UCSD-AML1 (cell line): Measurements from ENCODE around the gene ERCC8.
A peak's percentile ranks its signal among the peaks of the same experiment; 100 is the strongest.
"Not testable (repeated sequence)": the region's sequence is repeated elsewhere in the genome, so short reads cannot be mapped to it uniquely, and the experiment has no call there.

Source experiments
- DNase-seq: peaks from one replicate; lab custom pipeline; 2025; ENCODE audit not compliant: unreplicated experiment; lab: John Stamatoyannopoulos, UW

ERCC8 gene

GRCh38 chr5:60918466-60918865, 26.4 kb downstream of the ERCC8 start:
- no peak for DNase-seq

- no peak for DNase-seq
Observed at GRCh38 chr5:60916646-60917045, 28.2 kb downstream of the ERCC8 start.

- no peak for DNase-seq
Observed at GRCh38 chr5:60903356-60903755, 41.5 kb downstream of the ERCC8 start.

DNA sequence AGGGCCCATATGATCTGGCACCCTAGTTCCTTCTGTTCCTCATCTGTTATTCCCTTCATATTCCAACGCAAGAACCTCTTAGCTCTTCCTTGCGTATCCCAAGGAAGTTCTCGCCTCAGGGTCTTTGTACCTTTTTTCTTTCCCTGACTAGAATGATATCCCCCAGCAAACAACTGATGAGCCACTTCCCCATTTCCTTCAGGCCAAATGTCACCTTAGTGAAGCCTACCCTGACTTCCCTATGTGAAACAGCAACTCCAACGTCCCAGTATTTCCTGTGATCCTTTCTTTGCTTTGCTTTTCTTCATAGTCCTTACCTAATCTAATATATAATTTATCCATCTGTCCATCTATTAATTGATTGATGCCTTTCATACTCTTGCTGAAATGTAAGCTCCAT, 47.9 kb downstream of the ERCC8 start:
- no peak for DNase-seq

DNA sequence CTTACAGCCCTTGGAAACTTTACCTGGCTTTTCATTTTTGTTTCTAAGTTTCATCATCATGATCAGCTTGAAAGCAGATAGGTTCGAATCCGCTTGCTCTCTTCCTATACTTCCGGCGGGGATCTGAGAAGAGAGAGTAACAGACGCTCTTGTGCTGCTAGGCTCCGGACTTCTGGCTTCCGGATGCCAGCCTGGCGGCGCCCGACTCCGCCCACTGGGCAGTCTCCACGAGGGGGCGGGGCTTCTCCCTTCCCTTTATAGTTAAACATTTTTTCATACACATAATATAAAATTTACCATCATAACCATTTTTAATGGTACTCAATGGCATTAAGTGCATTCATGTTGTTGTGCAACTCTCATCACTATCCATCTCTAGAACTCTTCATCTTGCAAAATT, 51.3 kb downstream of the ERCC8 start:
- DNase-seq: no peak

DNA sequence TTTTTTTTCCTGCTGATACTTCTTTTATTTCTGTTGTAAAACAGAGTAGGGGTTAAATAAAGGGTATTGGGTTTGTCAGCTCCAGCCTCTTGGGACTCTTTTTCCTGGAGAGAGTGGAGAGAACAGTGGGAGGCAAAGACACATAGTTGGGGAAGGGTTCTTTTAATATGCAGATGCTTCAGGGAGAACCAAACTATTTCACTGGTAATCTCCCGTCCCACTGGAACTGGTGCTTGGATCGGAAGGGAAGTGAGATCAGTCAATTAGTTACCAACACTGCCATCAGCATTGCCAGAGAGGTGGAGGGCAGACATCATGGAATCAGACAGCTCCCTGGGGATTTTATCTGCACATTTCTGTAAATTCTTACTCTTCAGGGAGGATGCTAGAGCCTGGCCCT, 53.2 kb downstream of the ERCC8 start:
- DNase-seq: no peak

DNA sequence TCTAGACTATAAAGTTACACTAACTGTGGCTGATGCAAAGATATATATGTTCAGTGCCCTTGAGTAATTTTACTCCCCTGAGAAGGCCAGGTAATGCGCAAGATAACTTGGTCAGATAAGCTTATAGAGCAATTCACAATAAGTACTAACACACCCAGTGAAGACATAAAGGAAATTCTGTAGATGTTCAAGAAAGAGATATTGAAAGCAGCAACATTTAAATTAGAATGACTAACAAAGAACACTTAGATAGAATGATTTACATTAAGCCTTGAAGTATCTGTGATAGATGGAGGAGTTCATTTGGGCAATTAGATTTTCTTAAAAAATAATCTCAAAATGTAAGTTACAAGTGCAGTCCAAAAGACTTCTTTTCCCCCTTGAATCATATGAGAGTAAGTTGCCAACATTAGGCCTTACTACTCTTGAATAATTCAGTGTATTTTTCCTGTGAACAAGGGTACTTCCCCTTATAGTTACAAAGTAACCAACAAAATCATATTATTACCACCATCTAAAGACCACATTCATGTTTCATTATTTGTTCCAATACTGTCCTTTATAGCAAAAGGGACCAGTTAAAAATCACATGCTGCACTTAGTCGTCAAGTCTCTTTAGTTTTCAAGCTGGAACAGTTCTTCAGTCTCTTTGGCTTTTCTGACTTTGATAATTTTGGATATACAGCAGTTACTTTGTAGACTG, 56.4 kb downstream of the ERCC8 start:
- no peak for DNase-seq

DNA sequence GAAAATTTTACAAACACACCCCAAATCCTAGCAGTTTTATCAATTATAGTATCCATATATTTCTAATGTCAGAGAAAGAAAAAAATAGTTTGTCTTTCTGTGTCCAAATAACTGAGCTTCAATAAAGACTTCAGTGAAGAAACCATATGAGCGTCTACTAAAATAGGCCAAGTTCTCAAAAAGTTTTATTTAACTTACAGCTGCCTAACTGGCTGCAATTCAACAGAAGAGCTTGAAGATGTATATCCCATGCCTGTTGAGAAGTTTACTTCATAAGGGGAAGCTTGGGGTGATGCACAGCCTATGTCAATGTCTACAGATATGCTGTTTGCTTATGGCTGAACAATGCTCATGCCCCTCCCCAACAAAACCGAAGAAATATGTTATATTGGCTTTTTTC, 57.1 kb downstream of the ERCC8 start:
- DNase-seq: no peak

GRCh38 chr5:60887096-60887495, 57.8 kb downstream of the ERCC8 start:
- no peak for DNase-seq

DNA sequence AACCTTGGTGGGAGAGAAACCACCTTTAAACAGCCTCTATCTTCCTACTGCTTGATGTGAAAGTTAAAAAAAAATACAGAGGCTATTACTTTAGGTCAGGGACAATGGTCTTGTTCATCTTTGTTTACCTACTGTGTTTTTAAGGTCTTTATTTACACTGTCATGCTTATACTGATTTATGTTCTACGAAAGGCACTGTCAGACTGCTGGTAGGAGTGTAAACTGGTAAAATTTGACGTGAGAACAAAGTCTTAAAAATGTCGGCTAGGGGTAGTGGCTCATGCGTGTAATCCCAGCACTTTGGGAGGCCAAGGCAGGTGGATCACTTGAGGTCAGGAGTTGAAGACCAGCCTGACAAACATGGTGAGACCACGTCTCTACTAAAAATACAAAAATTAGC, 58.7 kb downstream of the ERCC8 start:
- DNase-seq: no peak

GRCh38 chr5:60883229-60883628, 61.6 kb downstream of the ERCC8 start:
- DNase-seq: no peak

- no peak for DNase-seq
Observed at GRCh38 chr5:60872892-60873291, 72.0 kb downstream of the ERCC8 start.

DNA sequence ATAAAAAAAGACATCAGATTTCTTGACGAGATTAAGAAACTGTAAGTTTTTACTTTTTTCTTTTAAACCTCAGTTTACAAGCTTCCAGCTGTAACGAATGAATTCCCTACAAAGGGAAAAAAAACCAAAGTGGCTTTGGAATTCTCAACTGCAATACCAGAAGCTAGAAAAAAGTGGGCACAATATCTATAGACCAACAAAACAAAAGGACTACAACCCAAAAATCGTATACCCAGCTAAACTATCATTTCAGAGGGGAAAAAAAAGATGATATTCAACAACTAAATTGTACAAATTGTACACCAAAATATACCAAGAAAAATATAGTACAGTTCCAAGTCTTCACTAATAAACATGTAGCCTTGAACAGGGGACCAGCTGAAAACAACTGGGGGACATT, 74.0 kb downstream of the ERCC8 start:
- no peak for DNase-seq

DNA sequence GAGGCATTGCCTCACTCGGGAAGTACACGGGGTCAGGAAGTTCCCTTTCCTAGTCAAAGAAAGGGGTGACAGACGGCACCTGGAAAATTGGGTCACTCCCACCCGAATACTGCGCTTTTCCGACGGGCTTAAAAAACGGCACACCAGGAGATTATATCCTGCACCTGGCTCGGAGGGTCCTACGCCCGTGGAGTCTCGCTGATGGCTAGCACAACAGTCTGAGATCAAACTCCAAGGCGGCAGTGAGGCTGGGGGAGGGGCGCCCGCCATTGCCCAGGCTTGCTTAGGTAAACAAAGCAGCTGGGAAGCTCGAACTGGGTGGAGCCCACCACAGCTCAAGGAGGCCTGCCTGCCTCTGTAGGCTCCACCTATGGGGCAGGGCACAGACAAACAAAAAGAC, 84.3 kb downstream of the ERCC8 start:
- DNase-seq: not testable (repeated sequence)

DNA sequence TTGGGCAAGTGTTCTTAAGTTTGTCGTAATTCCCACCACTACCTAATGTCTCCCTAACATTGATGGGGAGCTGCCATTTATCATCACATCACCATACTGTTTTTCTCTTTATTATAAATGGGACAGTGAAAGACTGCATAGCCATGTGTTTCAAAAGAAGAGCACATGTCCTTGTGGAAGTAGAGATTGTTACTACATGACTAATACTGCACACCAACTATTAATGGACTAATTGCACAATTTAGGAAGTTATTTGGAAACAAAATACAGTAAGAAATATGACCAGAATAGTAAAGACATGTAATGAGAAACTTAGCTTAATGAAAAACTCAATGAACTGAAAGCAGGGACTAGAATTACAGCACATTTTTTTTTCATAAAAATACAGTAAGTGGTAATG, 88.8 kb downstream of the ERCC8 start:
- DNase-seq: no peak

GRCh38 chr5:60852940-60853339, 91.9 kb downstream of the ERCC8 start:
- no peak for DNase-seq

DNA sequence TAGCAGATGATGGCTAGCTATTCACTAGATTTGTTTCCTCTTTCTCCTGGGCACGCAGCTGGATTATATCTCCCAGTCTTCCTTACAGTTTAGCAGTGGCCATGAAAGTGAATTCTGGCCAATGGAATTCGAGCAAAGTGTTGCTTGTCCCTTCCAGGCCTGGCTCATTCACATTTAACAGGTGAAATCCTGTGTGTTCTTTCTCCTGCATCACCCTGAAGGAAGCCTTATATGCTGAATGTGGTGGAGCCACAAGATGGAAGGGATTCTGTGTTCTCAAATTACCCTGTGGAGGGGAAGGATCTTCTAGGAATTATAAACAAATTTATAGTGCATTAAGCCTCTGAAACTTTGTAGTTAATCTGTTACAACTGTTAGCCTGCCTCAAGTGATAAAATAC, 92.6 kb downstream of the ERCC8 start:
- no peak for DNase-seq

DNA sequence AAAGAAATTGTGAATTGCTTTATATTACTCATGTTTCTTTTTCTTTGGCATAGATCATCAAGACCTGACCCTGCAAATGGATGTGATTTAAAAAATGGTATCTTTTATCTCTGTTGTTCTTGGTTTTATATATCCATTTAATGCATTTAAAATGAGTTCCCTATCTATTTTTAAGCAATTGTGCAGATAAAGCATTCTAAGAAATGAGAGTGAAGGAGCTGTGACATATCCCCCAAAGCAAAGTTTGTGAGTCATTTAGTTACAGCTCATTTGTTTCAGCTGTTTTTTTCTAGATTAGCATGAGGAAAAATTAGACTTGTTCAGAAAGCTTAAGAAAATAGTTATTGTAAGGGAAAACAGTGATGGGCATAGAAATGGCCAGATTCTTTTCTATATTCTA, 93.2 kb downstream of the ERCC8 start:
- no peak for DNase-seq

DNA sequence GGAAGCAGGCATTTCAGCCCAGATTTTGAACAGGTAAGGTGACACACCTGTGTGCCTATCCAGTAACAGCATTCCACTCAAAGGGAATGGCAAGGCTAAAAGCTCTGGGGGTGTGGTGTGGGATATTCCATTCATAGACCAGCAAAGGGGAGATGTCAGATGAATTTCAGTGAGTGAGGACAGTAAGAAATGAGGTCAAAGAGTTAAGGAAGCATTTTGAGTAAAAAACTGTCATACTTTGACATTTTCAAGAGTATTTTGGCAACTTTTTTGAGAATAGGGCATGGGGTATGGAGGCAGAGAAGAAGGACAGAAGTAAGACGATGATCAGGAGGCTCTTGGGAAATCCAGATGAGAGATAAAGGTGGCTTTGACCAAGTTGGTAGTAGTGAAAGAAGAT, 98.6 kb downstream of the ERCC8 start:
- no peak for DNase-seq

DNA sequence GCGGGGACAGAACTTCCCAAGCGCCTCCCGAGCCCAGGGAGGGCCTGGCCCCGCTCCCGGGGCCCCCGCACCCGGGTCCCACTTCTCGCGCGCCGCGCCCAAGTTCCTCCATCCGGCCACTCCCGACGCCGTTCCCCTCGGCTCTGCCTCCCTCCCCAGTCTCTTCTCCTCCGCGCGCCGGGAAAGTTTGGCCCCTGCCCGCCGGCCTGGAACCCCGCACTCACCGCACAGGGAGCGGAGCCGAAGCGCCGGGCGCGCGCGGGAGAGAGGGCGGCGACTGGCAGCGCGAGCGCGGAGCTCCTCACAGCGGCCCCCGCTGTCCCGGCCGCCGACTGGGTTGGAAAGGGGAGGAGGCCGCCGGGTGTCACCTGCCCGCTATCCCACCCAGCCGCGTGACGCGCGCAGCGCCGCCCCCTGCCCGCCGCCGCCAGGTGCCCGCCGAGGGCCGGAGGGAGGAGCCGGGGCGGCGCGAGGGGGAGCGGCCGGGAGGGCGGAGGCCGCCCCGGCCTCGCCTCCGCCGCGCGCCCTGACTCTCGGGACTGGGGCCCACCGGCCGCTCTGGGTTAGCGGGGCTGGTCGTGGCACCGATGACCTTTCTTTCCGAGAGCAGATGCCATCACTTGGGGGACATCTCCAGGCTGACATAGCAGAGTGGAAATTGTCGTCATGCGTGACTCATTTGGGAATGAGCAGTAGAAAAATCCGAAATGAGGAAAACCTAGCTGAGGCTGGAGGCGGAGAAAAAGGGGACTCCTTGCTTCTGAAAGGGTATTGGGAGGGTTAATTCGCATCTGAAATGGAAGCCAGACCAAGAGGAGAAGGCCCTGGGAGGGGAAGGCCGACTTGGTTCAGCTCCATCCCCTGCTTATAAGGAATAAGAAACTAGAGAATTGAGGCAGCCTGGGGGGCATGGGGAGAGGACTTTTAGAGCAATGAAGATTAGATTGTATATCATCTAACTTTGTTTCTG, 100.6 kb downstream of the ERCC8 start, which contains the start of gene ELOVL7:
Gene ELOVL7 (minus strand): TSS at position 334 of the 970 bp plus-strand sequence. CDS start 56,872 bp downstream, outside the sequence.
- peak; percentile 84 for DNase-seq

- peak; percentile 42 for DNase-seq
Observed at GRCh38 chr5:60843386-60843935, 101.4 kb downstream of the ERCC8 start.

GRCh38 chr5:60842871-60843385, 101.9 kb downstream of the ERCC8 start:
- no peak for DNase-seq
